Colonic mucosa (tissue), 4 donors: ENCODE data around the gene KRT74. TPM values are rescaled to one million over a fixed set of nuclear protein-coding genes. Genes with fewer than 3 reads are reported as not detected.
A peak's percentile ranks its signal among the peaks of the same experiment; 100 is the strongest.

Source experiments
- DNase-seq: peaks from one replicate; pipeline ENCODE4 v3.0.0-alpha.2; 2020
- H3K27ac ChIP-seq: fragments of 200-600 bp; one replicate; pipeline ENCODE4 v1.8.0; 2021
- H3K27me3 ChIP-seq: fragments of 200-600 bp; one replicate; pipeline ENCODE4 v1.8.0; 2021
- H3K36me3 ChIP-seq: fragments of 200-600 bp; one replicate; pipeline ENCODE4 v1.8.0; 2021
- H3K4me1 ChIP-seq: fragments of 200-600 bp; one replicate; pipeline ENCODE4 v1.8.0; 2021; ENCODE audit warnings: mild to moderate bottlenecking
- H3K4me3 ChIP-seq: fragments of 200-600 bp; one replicate; pipeline ENCODE4 v1.8.0; 2021
- H3K9ac ChIP-seq, 2 donors: one replicate each; pipeline ENCODE4 v1.7.0; 2013; ENCODE audit warnings: control low read depth in 2 of 2, low read depth in 2 of 2, low read length in 2 of 2
- H3K9me3 ChIP-seq: fragments of 200-600 bp; one replicate; pipeline ENCODE4 v1.8.0; 2021
- intact Hi-C: fragments of 100-400 bp; cut with DNase I; formaldehyde crosslinking; loops from one replicate; pipeline ENCODE4 v1.14.1; 2022
- total RNA-seq, 2 donors: library from RNA; stranded (reverse); fragmentation: NEBNext Ultra II Directional in 1 of 2; extraction: Animal tissue kit (Norgen Biotek cat#: 25700) in 1 of 2; gene quantifications; one replicate each; pipeline ENCODE4 v1.2.1, GENCODE V29; 2021
- TF ChIP-seq, protein P1 (sequence below): fragments of 200-600 bp; IDR thresholded peaks from one replicate; pipeline ENCODE4 v1.8.0; 2022; ENCODE audit warnings: antibody characterized with exemption, mild to moderate bottlenecking
- donor health status: healthy.
- donor health status: DM: no; HTN: no; CAD: no.
- donor health status: DM: no; HTN: no; CAD: no.

The KRT74 gene
- total RNA-seq, 2 donors from 2014 or later: not detected

DNA sequence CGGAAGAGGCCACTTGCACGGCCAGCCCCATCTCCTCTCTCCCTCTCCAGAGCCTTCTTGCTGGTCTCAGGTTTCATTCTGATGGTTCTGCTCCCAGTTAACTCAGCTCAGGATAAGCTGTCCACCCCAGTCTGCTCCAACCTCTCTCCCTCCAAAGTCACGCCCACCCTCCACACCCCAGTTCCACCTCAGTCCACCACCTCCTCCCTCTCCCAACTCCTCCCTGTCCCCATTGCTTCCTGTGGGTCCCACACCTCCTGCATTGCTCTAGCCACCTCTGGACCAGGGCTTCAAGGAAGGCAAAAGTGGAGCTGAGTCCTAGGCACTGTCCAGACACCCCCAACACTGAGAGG is 33.8 kb downstream of the KRT74 start:
- Histone ChIP-seq H3K27me3 (no peaks in the 10 kb centered on the region), H3K4me3 (no peak overlapping the region), H3K27ac (no peak overlapping the region), H3K9me3 (no peaks in the 10 kb centered on the region), H3K4me1 (no peaks in the 10 kb centered on the region), H3K36me3 (no peaks in the 10 kb centered on the region), H3K9ac (no peak overlapping the region)
- no peak for DNase-seq
- intact Hi-C loops: no loop called here
- TF ChIP-seq, protein P1, sequence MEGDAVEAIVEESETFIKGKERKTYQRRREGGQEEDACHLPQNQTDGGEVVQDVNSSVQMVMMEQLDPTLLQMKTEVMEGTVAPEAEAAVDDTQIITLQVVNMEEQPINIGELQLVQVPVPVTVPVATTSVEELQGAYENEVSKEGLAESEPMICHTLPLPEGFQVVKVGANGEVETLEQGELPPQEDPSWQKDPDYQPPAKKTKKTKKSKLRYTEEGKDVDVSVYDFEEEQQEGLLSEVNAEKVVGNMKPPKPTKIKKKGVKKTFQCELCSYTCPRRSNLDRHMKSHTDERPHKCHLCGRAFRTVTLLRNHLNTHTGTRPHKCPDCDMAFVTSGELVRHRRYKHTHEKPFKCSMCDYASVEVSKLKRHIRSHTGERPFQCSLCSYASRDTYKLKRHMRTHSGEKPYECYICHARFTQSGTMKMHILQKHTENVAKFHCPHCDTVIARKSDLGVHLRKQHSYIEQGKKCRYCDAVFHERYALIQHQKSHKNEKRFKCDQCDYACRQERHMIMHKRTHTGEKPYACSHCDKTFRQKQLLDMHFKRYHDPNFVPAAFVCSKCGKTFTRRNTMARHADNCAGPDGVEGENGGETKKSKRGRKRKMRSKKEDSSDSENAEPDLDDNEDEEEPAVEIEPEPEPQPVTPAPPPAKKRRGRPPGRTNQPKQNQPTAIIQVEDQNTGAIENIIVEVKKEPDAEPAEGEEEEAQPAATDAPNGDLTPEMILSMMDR: no peak

DNA sequence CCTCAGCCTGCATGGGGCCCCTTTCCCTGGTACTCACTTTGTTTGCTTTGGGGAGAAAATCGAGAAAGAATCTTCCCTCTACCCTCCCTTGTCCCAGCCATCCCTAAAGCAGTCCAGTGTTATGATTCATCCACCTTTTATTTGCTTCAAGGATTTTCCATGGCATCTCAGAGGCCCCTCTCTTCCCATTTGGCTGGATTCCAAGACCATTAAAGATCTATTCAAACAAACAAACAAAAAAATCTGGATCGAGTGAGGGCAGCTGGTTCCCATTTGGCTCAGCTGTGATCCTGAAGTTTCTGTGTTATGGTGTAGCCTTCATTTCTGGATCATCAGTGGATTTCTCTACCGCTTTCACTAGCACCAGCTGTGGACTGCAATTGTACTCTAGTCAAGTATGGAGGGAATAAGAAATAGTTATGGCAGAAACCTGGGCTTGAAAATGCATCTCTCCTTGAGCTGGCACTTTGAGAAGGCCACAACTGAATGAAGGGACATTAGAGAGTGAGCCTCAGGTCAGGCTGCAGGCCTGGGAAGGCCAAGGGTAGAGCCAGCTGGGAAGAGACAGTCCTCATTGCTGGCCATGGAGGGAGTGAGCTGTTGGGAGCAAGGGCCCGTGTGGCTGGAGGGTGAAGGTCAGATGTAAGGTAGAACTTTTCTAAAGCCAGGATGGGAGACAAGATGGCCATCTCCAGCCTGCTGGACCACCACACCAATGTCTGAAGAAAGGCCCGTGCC is 34.4 kb downstream of the KRT74 start:
- H3K36me3 ChIP-seq: no peaks in the 10 kb centered on the region
- no peak overlapping the region for H3K27ac ChIP-seq
- DNase-seq: no peak
- intact Hi-C loops: no loop called here
- TF ChIP-seq, protein P1: no peak
- H3K27me3 ChIP-seq: no peaks in the 10 kb centered on the region
- H3K4me1 ChIP-seq: no peaks in the 10 kb centered on the region
- H3K9me3 ChIP-seq: no peaks in the 10 kb centered on the region
- H3K4me3 ChIP-seq: no peak overlapping the region
- H3K9ac ChIP-seq: no peak overlapping the region

DNA sequence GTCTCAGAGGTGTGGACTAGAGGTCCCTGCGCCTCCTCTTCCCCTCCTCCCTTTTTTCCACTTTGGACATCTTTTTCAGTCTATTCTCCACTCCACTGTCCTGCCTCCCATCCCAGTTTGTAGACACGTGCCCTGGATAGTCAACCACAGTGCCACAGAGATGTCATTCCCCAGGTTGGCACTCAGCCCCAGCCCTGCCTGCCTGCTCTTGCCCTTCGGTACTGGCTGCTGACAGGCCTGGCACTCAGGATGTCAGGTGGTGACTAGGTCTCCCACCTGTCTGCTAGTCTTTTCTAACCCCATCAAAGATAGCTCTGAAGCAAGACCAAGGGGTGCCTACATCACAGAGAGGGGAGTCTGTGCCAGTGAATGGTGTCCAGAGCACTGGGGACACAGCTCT is 36.5 kb downstream of the KRT74 start:
- Histone ChIP-seq H3K4me1 (no peaks in the 10 kb centered on the region), H3K36me3 (no peaks in the 10 kb centered on the region), H3K9me3 (no peaks in the 10 kb centered on the region), H3K27me3 (no peaks in the 10 kb centered on the region), H3K4me3 (no peak overlapping the region), H3K9ac (no peak overlapping the region), H3K27ac (no peak overlapping the region)
- DNase-seq: no peak
- TF ChIP-seq, protein P1: no peak
- intact Hi-C loops: no loop called here

DNA sequence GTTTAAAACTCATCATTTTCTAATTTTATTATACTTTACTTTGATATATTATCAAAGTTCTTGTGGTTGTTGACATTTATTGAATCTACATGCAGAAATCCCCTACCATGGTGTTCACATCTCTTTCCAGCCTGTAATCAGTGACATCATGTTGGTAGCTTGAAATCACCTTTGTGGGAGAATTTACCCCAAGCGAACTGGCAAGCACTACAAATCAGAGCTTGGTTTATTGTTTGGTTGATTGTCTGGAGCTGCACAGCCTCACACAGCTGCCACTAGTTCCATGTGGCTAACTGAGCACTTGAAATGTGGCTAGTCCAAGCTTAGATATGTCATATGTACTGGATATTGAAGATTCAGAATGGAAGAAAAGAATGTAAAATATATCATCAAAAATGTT is 38.1 kb downstream of the KRT74 start:
- DNase-seq: no peak
- Histone ChIP-seq H3K36me3 (no peaks in the 10 kb centered on the region), H3K4me3 (no peak overlapping the region), H3K27me3 (no peaks in the 10 kb centered on the region), H3K27ac (no peak overlapping the region), H3K9ac (no peak overlapping the region), H3K4me1 (no peaks in the 10 kb centered on the region), H3K9me3 (no peaks in the 10 kb centered on the region)
- intact Hi-C loops: no loop called here
- TF ChIP-seq, protein P1: no peak

DNA sequence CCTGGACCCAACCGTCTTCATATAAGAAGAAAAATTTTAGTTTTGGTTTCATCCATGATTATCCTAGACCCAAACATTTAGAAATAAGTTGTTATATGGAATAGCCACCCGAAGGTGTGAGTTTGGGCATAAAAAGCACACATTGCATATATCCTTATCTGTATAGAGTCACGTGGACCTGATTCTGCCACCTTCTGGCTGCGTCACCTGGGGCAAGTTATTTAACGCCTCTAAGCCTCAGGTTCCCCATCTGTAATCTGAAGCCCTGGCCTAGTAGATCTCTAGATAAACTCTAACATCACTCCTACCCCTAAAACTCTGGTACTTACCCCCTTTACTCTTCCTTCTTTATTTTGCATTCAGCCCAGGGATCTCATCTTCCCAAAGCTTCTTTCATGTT is 39.2 kb downstream of the KRT74 start:
- intact Hi-C loops: no loop called here
- no peaks in the 10 kb centered on the region for H3K27me3 ChIP-seq
- no peak overlapping the region for H3K4me3 ChIP-seq
- no peak overlapping the region for H3K9ac ChIP-seq
- peak; percentile 34 for DNase-seq
- H3K9me3 ChIP-seq: no peaks in the 10 kb centered on the region
- H3K27ac ChIP-seq: no peak overlapping the region
- TF ChIP-seq, protein P1: no peak
- no peaks in the 10 kb centered on the region for H3K4me1 ChIP-seq
- H3K36me3 ChIP-seq: no peaks in the 10 kb centered on the region
